Activated CD8-positive, alpha-beta memory T cell treated with anti-CD3 and anti-CD28 coated beads, Interleukin-2, amount 50 U/mL, for 24 hours (primary cell): ENCODE results near the gene FRMD4A.
"Not testable (repeated sequence)": the region's sequence is repeated elsewhere in the genome, so short reads cannot be mapped to it uniquely, and the experiment has no call there.

Source experiments
- DNase-seq: peaks from one replicate; pipeline ENCODE4 v3.0.0-alpha.2; 2020; ENCODE audit errors: extremely low read depth

The FRMD4A gene

GRCh38 chr10:14106828-14107227 is 223.9 kb downstream of the FRMD4A start:
- DNase-seq, result no peak

DNA sequence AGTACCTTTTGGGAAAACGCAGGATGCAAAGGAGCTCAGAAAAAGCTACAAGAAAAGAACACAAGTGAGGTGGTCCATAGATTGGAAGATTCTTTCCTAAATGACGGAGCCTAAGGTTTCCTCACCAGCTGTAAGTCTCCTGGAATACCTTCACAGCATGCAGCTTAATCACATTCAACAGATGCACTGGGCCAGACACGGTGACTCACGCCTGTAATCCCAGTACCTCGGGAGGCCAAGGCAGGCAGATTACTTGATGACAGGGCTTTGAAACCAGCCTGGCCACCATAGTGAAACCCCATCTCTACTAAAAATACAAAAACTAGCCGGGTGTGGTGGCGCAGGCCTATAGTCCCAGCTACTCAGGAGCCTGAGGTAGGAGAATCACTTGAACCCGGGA is 228.7 kb downstream of the FRMD4A start:
- no peak for DNase-seq

- no peak for DNase-seq
Observed at GRCh38 chr10:14099885-14100284, 230.8 kb downstream of the FRMD4A start.

- DNase-seq, result no peak
Observed at GRCh38 chr10:14093730-14094484, 236.8 kb downstream of the FRMD4A start.

- no peak for DNase-seq
Observed at GRCh38 chr10:14092799-14093198, 237.9 kb downstream of the FRMD4A start.

DNA sequence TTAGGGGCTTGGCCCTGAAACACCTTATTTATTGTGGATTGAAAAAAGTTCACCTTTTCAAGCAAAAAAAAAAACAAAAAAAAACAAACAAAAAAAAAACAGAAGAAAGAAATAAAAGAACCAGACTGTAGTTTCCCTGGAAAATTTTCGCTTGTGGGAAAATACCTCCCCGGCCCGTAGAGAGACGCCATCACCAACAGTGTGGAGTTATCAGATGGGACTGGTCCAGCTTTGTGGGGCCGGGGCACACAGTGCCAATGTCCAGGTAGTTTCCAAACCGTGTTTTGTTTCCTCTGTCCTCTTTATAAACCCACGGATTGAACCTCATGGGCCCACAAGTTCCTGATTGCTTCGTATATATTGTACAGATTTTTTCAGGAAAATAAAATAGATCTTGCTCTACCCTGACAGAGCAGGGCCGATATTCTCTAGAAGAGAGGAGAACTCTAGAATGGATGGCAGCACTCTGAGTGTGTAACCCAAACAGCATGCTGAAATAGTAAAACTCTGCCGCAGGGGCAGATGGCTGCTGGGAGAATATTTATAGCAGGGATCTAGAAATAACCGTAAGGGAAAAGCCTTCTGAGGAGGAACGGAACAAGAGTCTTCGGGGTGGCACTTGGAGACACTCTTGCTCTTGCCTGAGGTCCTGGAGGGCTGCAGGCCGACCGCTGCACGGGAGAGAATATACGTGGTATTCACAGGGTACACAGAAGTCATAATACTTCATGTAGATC is 241.0 kb downstream of the FRMD4A start:
- no peak for DNase-seq

- DNase-seq, result no peak
Observed at GRCh38 chr10:14087566-14087965, 243.2 kb downstream of the FRMD4A start.

- DNase-seq, result no peak
Observed at GRCh38 chr10:14086596-14086995, 244.1 kb downstream of the FRMD4A start.

DNA sequence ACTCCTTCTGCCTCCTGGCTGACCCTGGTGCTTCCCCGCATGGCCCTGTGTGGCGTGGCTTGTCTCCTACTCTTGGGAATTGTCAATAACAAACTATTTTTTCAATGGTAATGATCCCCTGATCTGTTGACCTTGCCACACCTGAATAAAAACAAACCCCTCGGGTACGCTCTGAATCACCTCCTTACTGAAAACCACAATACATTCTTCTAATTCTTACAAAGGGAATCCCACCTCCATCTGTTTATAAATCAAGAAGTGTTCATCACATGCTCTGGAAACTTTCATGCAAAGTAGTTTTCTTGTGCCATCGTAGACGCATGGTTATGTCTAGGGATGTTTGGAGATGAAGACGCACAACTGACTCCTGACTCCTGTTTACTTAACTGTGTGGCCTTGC is 245.8 kb downstream of the FRMD4A start:
- DNase-seq, result no peak

- DNase-seq, result no peak
Observed at GRCh38 chr10:14080795-14081194, 249.9 kb downstream of the FRMD4A start.

DNA sequence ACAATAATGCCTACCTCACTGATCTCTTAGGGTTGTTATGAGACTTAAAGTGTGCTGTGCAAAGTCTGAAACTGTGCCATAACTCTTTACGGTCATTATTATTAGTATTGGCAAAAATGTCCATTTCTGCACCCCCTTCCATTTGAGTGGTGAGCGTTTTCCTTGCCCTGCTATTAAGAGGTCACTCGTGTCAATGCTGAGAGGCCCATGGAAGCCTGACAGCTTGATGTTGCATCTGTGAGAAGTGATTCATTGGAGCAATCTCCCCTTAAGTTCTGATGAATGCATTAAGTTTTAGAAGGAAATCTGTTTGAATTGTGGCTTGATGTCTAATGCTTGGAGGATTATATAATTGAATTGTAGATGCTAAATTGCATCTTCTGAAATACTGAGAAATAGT is 253.3 kb downstream of the FRMD4A start:
- no peak for DNase-seq

DNA sequence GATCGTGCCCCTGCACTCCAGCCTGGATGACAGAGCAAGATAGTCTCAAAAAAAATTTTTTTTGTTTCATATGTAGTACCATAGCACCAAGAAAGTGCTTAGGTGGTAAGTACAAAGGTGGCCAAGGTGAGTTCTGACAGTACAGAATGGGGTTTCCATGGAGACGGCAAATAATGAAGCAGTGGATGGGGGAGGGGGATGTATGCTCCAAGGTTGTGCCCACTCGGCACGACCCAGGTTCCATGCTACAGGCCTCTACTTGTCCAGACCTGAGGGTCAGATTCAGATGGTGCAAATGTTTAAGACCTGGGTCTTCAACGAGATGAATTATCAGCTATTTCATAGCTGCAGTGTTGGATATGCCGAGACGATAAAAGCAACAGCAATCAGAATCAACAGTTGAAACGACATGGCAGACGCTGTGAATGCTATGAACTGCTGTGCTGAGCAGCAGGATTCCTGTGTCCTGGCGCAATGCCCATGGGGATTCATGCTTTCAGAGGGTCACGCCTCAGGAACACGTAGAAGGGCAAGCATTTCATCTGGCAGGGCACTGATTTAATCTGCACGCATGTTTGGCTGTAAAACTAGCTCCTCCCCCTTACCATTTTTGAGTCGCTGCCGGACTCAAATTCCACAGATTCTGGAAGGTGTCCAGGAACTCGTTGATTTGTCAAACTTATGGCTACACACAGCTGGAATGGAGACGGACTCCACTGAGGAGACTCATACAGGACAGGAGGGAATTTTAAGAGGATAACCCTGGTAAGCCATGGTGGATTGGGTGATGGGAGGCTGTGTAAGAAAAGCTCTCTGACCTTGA is 256.5 kb downstream of the FRMD4A start:
- no peak for DNase-seq

DNA sequence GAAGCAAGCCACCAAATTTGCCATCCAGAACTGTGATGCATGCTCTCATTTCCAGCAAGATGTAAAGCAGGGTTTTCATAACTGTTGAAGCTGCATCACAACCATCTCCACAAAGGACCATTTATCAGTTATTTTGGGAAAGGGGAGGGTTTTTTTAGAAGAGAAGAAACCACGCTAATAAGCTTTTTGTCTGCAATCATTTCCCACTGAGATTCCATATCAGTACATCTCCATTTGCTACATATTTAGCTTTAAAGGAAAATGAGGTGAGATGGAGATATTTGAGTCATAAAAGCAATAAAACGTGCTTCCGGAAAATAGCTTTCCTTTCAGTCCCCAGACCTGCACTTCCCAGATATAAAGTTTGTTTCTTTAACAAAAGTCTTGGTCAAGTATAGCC is 258.2 kb downstream of the FRMD4A start:
- DNase-seq, result no peak

- DNase-seq, result no peak
Observed at GRCh38 chr10:14071956-14072355, 258.8 kb downstream of the FRMD4A start.

DNA sequence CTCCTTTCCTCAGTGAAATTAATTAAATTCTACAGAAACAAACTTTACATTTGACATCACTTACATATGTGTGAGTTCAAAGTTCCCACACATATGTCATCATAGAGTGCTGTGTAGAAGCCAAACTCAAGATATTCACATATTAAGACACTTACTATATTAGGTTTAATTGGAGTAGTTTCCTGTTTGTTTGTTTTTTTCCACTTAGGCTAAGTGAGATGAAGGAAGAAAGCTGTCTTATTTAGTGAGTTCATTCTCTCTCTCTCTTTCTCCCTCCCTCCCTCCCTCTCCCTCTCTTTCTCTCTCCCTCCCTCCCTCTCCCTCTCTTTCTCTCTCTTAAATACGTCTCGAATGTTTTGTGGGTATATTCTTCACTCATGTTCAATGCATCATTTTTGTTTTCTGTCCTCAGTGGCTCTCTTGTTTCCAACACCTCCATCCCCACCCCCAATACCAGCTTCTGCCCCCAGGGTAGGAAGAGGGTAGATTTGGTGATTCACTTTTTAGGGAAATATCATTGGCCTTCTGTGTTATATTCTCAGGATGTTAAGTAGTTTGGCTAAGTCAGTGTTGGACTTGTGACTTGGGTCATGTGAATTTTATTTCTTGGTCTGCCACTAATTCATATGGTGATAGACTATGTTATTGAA is 262.0 kb downstream of the FRMD4A start:
- no peak for DNase-seq

- not testable (repeated sequence) for DNase-seq
Observed at GRCh38 chr10:14067638-14068037, 263.1 kb downstream of the FRMD4A start.

- no peak for DNase-seq
Observed at GRCh38 chr10:14066106-14066505, 264.6 kb downstream of the FRMD4A start.

- no peak for DNase-seq
Observed at GRCh38 chr10:14063531-14064285, 267.0 kb downstream of the FRMD4A start.

- no peak for DNase-seq
Observed at GRCh38 chr10:14062528-14063260, 268.0 kb downstream of the FRMD4A start.

GRCh38 chr10:14060320-14061070 is 270.2 kb downstream of the FRMD4A start:
- DNase-seq, result no peak
